Lung (tissue), 12 donors: ENCODE results near the gene TSSC4. TPM values are rescaled to one million over a fixed set of nuclear protein-coding genes. Genes with fewer than 3 reads are reported as not detected.

Experiments
- ATAC-seq: fragments of 200-7000 bp; cut with Tn5 transposase; one replicate; pipeline ENCODE4 v1.9.1; 2020; ENCODE audit warnings: moderate number of reproducible peaks; ENCODE audit not compliant: insufficient read depth, low FRiP score
- DNase-seq, 3 donors: peaks; one replicate each; pipeline ENCODE4 v3.0.0-alpha.2; 2013 to 2017
- H3K27ac ChIP-seq, 2 donors: one replicate each; pipeline ENCODE4 v1.5.1; 2013; ENCODE audit warnings: mild to moderate bottlenecking in 2 of 2, moderate library complexity in 2 of 2, control low read depth in 1 of 2, inconsistent platforms in 1 of 2, low read depth in 1 of 2, low read length in 1 of 2
- H3K27me3 ChIP-seq, 3 donors: one replicate each; pipeline ENCODE4 v1.5.1; 2013; ENCODE audit warnings: low read length in 2 of 3; ENCODE audit not compliant: control insufficient read depth in 3 of 3, insufficient read depth in 3 of 3
- H3K36me3 ChIP-seq, 4 donors: one replicate each; pipeline ENCODE4 v1.5.1; 2013; ENCODE audit warnings: low read length in 4 of 4, mild to moderate bottlenecking in 1 of 4, moderate library complexity in 1 of 4; ENCODE audit not compliant: control insufficient read depth in 4 of 4, insufficient read depth in 4 of 4
- H3K4me1 ChIP-seq, 5 donors: one replicate each; pipeline ENCODE4 v1.5.1; 2013; ENCODE audit warnings: low read length in 5 of 5, mild to moderate bottlenecking in 2 of 5, moderate library complexity in 1 of 5; ENCODE audit not compliant: control insufficient read depth in 5 of 5, insufficient read depth in 5 of 5
- H3K4me3 ChIP-seq: one replicate; pipeline ENCODE4 v1.5.1; 2013; ENCODE audit warnings: mild to moderate bottlenecking, control low read depth, moderate library complexity
- H3K9ac ChIP-seq, 2 donors: one replicate each; pipeline ENCODE4 v1.5.1; 2013; ENCODE audit warnings: low read length in 2 of 2, control low read depth in 1 of 2; ENCODE audit not compliant: insufficient read depth in 1 of 2
- H3K9me3 ChIP-seq, 4 donors: one replicate each; pipeline ENCODE4 v1.5.1; 2013; ENCODE audit warnings: low read length in 3 of 4, mild to moderate bottlenecking in 1 of 4, moderate library complexity in 1 of 4; ENCODE audit not compliant: control insufficient read depth in 4 of 4, insufficient read depth in 3 of 4
- CTCF ChIP-seq: IDR thresholded peaks from 2 replicates; pipeline ENCODE4 v1.5.1; 2012; ENCODE audit warnings: mild to moderate bottlenecking; ENCODE audit errors: control extremely low read depth, extremely low read depth
- WGBS, 2 donors: extraction: QIAGEN DNeasy Blood & Tissue Kit; methylation state at CpG; one replicate each; pipeline ENCODE4 v1.1.7; 2013; 5-methylcytosine and 5-hydroxymethylcytosine counted together
- polyA plus RNA-seq, 2 donors: library from polyadenylated mRNA; stranded (reverse); fragments of 200-250 nt; gene quantifications; one replicate each; pipeline ENCODE4 v1.2.1, GENCODE V29; 2013
- total RNA-seq, 2 donors: library from RNA; depleted of rRNA in 1 of 2; stranded (reverse); fragments of >200 nt in 1 of 2; gene quantifications; one replicate each; pipeline ENCODE4 v1.2.1, GENCODE V29; 2014 to 2021
- donor health status: control.
- donor health status: control.
- donor health status: Bipolar disorder and iron deficiency.
- donor health status: healthy.
- donor health status: DM: yes; HTN: yes; CAD: no.

The TSSC4 gene
- total and polyA plus RNA-seq, 4 donors = 25.1 to 56.5 (median 49.8) TPM

GRCh38 chr11:2420502-2421225, 20.1 kb downstream of the TSSC4 start:
- no peaks in the 10 kb centered on the region for H3K27me3 ChIP-seq
- peak; percentile 91 for TF ChIP-seq CTCF
- H3K27ac ChIP-seq = no peak overlapping the region
- 26 to 34% methylated on average over 44 of the region's 44 CpGs for WGBS, 2 donors
- H3K36me3 ChIP-seq = no peaks in the 10 kb centered on the region
- H3K9me3 ChIP-seq = no peaks in the 10 kb centered on the region
- H3K4me3 ChIP-seq = no peak overlapping the region
- DNase-seq (peak; percentile 84 to 88 (median 86)), ATAC-seq (peak; percentile 90)
- no peak overlapping the region for H3K9ac ChIP-seq
- H3K4me1 ChIP-seq = peaks cover 0 to 5% (median 0%) of the 10 kb centered on the region in 5 donors

GRCh38 chr11:2421226-2421994, 20.9 kb downstream of the TSSC4 start:
- WGBS, 2 donors = 78 to 84% methylated on average over 19 of the region's 19 CpGs
- no peak for TF ChIP-seq CTCF
- ATAC-seq (no peak), DNase-seq (no peak)
- H3K9me3 ChIP-seq = no peaks in the 10 kb centered on the region
- no peak overlapping the region for H3K9ac ChIP-seq
- H3K4me3 ChIP-seq = no peak overlapping the region
- H3K36me3 ChIP-seq = no peaks in the 10 kb centered on the region
- H3K4me1 ChIP-seq = peaks cover 0 to 5% (median 0%) of the 10 kb centered on the region in 5 donors
- H3K27ac ChIP-seq = no peak overlapping the region
- no peaks in the 10 kb centered on the region for H3K27me3 ChIP-seq

- Histone ChIP-seq H3K9ac (no peak overlapping the region), H3K27me3 (no peaks in the 10 kb centered on the region), H3K4me3 (no peak overlapping the region), H3K36me3 (no peaks in the 10 kb centered on the region), H3K4me1 (peaks cover 0 to 5% (median 0%) of the 10 kb centered on the region in 5 donors), H3K27ac (no peak overlapping the region), H3K9me3 (no peaks in the 10 kb centered on the region)
- ATAC-seq (no peak), DNase-seq (no peak)
- 90 to 92% methylated on average over 17 of the region's 17 CpGs for WGBS, 2 donors
- no peak for TF ChIP-seq CTCF
Observed at GRCh38 chr11:2421996-2422395, 21.4 kb downstream of the TSSC4 start.
